Gastroesophageal sphincter (tissue), 3 donors: ENCODE data around the gene SPAG4.

ENCODE experiments used
- POLR2A ChIP-seq, 2 donors: fragments of 450-650 bp; IDR thresholded peaks; one replicate each; pipeline ENCODE4 v1.6.1; 2017; ENCODE audit warnings: antibody characterized with exemption in 2 of 2, mild to moderate bottlenecking in 2 of 2, moderate library complexity in 1 of 2
- TF ChIP-seq, protein P1 (sequence below), 4 experiments: fragments of 200-600 bp in 2 of 4; fragments of 450-650 bp in 2 of 4; sonication (generic) in 1 of 4; IDR thresholded peaks; one replicate each; pipeline ENCODE4 v1.5.1; 2017 to 2019; ENCODE audit warnings: antibody characterized with exemption in 4 of 4, mild to moderate bottlenecking in 2 of 4, moderate library complexity in 2 of 4

DNA sequence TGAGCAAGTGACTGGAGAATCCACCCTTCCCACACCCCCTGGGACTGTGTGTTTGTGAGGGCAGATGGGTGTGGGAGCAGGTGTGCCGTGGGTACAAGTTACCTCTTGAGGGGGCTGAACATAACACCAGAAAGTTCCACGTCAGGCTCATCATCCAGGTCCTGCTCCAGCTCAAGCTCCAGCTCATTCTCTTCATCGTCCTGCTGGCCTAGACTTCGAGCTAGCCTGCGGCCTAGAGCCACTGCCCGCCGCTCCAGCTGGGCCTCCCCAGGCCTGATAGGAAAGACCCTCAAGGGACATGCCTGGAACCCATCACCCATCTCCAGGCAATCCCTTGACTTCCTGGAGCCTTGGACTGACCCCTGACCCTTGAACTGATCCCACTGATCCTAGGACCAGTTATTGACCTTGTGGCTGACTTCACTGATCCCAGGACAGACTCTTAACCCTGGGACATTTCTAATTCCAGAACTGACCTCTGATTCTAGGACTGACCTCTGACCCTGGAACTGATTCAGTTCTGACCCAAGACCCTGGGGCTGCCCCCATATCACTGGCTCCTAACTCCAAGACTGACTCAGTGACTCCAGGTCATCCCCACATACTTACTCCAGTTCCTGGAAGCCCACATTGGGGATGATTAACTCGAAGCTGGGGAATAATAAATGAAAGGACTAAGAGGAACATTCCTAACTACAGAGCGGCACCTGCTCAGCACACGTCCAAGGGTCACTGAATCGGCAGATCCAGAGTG lies 11.8 kb upstream of the SPAG4 start:
- TF ChIP-seq, protein P1, sequence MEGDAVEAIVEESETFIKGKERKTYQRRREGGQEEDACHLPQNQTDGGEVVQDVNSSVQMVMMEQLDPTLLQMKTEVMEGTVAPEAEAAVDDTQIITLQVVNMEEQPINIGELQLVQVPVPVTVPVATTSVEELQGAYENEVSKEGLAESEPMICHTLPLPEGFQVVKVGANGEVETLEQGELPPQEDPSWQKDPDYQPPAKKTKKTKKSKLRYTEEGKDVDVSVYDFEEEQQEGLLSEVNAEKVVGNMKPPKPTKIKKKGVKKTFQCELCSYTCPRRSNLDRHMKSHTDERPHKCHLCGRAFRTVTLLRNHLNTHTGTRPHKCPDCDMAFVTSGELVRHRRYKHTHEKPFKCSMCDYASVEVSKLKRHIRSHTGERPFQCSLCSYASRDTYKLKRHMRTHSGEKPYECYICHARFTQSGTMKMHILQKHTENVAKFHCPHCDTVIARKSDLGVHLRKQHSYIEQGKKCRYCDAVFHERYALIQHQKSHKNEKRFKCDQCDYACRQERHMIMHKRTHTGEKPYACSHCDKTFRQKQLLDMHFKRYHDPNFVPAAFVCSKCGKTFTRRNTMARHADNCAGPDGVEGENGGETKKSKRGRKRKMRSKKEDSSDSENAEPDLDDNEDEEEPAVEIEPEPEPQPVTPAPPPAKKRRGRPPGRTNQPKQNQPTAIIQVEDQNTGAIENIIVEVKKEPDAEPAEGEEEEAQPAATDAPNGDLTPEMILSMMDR (IDR thresholded peaks at IDR 0.05) = no peak
- no peak for TF ChIP-seq POLR2A (IDR thresholded peaks at IDR 0.05)
